ENCODE data around the gene ATP13A2.
"Not testable (repeated sequence)": the region's sequence is repeated elsewhere in the genome, so short reads cannot be mapped to it uniquely, and the experiment has no call there.

ATP13A2 gene

DNA sequence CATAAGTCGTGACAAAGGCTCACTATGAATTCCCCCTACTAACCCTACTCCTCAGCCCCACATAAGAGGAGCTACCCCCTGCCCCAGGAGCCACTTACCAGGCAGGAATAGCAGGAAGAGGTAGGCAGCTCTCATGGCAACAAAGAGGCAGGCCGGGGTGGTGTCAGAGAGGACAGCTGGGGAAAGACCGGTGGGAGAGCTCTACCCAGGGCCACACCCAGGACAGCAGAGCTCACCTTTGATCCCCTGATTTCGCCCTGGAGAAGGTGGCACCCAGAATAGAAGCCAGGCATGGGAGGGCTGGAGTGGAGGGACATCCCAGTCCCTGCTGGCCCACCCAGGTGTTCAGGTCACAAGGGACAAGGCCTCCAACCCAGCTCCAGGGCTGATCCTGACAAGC, 33.6 kb downstream of the ATP13A2 start:
- no peak for DNase-seq

DNA sequence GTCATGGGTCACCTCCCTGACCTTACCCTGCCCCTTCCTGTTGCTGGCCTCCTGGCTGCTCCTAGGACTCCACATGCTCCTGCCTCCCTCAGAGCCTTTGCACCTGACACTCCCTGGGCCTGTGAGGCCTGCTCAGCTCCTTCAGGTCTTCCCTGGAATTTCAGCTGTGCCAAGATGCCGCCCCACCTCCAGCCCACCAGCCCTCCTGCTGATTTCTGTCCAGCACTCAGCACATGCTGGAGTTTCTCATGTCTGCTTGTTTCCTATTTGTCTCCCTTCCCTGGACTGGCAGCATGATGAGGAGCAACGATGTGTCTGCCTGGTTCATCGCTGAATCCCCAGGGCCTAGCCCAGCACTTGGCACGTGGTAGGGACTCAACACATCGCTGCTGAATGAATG, 34.4 kb downstream of the ATP13A2 start:
- no peak for DNase-seq

GRCh38 chr1:16976966-16977365, 34.8 kb downstream of the ATP13A2 start:
- no peak for DNase-seq

DNA sequence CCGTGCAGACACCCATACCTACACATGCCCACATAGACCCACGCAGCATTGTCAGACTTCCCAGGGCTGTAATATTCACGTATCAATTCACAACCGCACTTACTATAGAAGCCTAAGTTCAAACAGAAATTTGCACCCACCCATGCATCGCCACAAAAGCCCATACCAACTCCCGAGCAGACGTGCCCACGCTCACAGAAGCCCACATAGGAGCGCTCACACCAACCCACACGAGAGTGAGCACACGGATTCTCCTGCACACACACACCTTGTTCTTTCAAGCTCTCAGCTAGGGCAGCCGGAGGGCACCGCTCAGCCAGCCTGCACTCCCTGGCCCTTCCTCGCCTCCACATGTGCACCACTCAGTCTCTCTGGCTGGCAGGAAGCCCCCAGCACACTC, 35.9 kb downstream of the ATP13A2 start:
- DNase-seq: no peak

DNA sequence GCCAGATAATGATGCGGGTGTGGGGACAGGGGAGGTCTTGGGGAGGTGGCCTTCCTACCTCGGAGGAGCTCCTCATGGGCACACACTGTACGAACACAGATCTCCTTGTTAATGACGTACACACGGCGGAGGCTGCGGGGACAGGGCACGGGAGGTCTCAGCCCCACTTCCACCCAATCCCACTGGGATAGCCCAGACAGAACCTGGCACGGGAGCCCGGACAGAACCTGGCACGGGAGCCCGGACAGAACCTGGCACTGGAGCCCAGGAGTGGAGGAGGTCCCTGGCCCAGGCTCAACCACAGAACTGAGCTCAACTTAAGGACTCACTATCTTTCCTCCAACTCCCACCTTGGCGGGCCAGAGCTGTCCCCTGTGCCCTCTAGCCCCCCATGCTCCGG, 36.5 kb downstream of the ATP13A2 start:
- no peak for DNase-seq

GRCh38 chr1:16973215-16973614, 38.5 kb downstream of the ATP13A2 start:
- DNase-seq: no peak

GRCh38 chr1:16972189-16972895, 39.4 kb downstream of the ATP13A2 start:
- no peak for DNase-seq

DNA sequence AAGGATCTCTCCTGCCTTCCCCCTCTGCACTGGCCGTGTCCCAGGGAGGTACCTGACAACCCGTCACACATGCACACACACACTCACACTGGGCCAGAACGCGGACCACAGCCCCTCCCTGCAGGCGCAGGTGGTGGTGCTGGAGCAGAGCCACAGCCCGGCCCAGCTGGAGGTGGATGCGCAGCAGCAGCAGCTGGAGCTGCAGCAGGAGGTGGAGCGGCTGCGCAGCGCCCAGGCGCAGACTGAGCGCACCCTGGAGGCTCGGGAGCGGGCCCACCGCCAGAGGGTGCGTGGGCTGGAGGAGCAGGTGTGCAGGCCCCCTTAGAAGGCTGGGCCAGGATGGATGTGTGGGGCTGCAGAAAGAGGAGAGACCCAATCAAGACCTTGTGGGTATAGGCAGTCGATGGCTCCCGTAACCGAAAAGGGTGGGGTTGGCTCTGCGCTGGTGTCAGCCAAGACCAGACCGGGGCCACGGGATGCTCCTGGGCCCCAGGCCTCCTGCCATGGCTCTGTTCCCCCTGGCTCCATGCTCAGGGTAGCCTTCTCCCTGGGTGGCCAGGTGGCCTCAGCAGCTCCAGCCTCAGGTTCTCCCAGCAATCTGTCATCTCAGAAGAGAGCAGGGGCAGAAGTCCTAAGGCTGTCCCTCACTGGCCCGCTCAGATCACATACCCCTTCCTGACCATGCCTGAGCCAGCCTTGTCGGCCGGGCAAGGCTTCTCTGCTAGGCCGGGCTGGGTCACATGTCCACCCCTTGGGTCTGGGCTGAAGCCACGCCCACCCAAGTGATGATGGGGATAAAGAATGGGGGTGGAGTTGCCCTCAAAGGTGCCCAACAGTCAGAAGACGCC, 40.2 kb downstream of the ATP13A2 start:
- DNase-seq: no peak

DNA sequence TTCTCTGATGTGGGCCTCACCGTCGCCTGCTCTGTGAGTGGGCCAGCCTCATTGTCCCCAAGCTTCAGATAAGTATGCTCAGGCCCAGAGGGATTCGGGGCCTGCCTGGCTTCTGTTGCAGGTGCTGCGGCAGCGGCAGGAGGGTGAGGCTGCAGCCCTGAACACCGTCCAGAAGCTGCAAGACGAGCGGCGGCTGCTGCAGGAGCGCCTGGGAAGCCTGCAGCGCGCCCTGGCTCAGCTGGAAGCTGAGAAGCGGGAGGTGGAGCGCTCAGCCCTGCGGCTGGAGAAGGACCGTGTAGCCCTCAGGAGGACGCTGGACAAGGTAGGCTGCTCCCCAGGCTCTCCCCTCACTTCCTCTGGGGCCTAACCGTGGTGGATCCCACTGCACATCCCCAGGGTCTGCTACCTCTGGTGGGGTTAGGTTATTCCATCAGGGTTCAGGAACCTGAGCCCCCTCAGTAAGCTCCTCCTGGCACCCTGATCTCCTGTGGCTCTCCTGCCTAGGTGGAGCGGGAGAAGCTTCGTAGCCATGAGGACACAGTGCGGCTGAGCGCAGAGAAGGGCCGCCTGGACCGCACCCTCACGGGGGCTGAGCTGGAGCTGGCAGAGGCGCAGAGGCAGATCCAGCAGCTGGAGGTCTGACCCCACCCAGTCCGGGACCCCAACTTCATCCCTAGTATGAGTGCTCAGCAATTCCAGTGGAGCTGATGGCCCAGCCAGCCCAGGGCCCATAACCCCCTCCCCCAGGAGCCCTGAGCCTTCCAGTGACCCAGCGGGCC, 41.4 kb downstream of the ATP13A2 start:
- no peak for DNase-seq

- DNase-seq: no peak
Observed at GRCh38 chr1:16969651-16970050, 42.1 kb downstream of the ATP13A2 start.

GRCh38 chr1:16969057-16969611, 42.6 kb downstream of the ATP13A2 start:
- no peak for DNase-seq

DNA sequence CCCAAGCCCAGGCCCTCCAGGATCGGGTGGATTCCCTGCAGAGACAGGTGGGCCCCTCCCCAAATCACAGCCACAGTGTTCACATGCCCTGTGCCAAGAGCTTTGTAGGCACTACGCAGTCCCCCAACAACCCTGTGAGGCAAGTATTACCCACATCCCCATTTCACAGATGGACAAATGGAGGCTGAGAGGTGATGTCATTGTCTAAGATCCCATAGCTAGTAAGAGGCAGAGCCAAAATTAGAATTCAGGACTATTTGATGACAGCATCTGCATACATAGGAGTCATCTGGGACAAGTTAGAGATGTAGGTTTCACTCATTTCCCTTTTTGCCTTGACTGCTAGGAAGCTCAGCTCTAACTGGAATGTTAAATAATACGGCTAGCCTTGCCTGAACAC, 43.4 kb downstream of the ATP13A2 start:
- DNase-seq: no peak

- no peak for DNase-seq
Observed at GRCh38 chr1:16967962-16968361, 43.8 kb downstream of the ATP13A2 start.

GRCh38 chr1:16967095-16967575, 44.6 kb downstream of the ATP13A2 start:
- no peak for DNase-seq

DNA sequence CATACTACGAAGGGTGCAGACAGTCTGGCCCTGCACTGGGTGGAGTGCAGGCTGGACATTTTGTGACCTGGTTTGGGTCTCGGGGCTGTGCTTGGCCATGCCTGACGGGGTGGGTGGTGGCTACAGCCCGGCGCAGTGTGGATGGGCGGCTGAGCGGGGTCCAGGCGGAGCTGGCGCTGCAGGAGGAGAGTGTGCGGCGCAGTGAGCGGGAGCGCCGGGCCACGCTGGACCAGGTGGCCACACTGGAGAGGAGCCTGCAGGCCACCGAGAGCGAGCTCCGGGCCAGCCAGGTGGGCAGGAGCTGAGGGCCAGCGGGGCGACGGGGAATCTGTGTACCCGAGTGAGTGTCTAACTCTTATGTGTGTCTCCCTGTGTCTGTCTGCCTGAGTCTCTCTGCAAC, 45.4 kb downstream of the ATP13A2 start:
- DNase-seq: no peak

- DNase-seq: no peak
Observed at GRCh38 chr1:16965486-16966067, 46.2 kb downstream of the ATP13A2 start.

GRCh38 chr1:16964169-16964568, 47.6 kb downstream of the ATP13A2 start:
- not testable (repeated sequence) for DNase-seq

- no peak for DNase-seq
Observed at GRCh38 chr1:16961297-16962133, 50.2 kb downstream of the ATP13A2 start.

DNA sequence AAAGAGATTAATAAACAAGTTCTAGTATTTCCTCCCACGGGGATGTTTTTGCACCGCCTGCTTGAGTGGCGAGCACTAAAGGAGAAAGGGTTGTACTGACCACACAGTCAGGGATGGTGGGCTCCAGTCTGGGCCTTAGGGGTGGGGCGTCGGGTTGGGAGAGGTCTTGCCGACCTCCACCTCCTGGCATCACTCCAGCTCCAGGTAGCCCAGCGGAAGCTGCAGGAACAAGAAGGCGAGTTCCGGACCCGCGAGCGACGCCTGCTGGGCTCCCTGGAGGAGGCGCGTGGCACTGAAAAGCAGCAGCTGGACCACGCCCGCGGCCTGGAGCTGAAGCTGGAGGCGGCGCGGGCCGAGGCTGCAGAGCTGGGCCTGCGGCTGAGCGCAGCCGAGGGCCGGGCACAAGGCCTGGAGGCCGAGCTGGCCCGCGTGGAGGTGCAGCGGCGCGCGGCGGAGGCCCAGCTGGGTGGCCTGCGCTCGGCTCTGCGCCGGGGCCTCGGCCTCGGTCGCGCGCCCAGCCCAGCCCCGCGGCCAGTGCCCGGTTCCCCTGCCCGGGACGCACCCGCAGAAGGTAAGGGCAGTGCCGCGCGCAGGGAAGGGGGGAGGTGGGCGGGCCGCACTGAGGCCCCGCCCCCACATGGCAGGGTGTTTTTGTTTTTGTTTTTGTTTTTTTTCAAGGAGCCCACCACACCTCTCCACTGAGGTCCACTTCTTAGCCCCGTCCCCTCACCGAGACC, 51.0 kb downstream of the ATP13A2 start:
- DNase-seq: peak; percentile 65

DNA sequence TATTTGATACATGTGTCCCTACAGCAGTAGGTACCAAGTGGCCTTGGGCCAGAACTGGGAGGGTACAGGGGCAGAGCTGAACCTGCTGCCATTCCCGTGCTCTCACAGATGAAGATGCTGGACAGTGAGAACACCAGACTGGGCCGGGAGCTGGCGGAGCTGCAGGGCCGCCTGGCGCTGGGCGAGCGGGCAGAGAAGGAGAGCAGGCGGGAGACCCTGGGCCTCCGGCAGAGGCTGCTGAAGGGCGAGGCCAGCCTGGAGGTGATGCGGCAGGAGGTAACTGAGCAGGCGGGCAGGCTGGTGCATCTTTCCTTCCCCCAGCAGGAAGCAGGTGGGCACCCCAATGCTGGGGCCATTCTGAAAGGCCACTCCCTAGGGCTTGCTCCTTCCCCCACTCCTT, 53.3 kb downstream of the ATP13A2 start:
- no peak for DNase-seq

DNA sequence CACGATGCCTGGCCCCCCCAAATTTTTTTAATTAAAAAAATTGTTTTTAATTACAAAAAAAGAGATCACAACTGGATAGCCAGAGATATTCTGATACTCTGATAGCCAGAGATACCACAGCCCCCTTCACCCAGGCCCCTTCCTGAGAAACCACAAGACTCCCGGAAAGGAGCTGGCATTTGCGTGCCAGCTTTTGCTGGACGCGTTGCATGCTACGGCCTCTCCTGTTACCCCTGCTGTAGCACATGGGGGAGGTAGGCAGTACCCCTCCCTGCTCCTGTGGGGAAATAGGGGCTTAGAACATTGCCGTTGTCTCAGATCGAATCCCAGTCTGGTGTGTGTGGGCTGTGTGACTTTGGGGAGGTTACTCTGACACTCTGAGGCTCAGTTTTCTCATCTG, 54.0 kb downstream of the ATP13A2 start:
- DNase-seq: no peak

Data from NCI-H526 treated with DMSO at 0.1 percent for 48 hours (cell line).